Measurements from ENCODE around the gene SMYD4.
"Not testable (repeated sequence)": the region's sequence is repeated elsewhere in the genome, so short reads cannot be mapped to it uniquely, and the experiment has no call there.

Gene SMYD4

GRCh38 chr17:1754430-1755112, 75.1 kb downstream of the SMYD4 start:
- no peak for DNase-seq

- no peak for DNase-seq
Observed at GRCh38 chr17:1753767-1754429, 75.8 kb downstream of the SMYD4 start.

GRCh38 chr17:1752425-1753262, 77.1 kb downstream of the SMYD4 start:
- no peak for DNase-seq

GRCh38 chr17:1750628-1751027, 79.1 kb downstream of the SMYD4 start:
- DNase-seq: no peak

- no peak for DNase-seq
Observed at GRCh38 chr17:1746975-1747543, 82.6 kb downstream of the SMYD4 start.

GRCh38 chr17:1745513-1746020, 84.1 kb downstream of the SMYD4 start:
- no peak for DNase-seq

GRCh38 chr17:1744551-1745512, 84.9 kb downstream of the SMYD4 start:
- no peak for DNase-seq

- DNase-seq: no peak
Observed at GRCh38 chr17:1743088-1743439, 86.6 kb downstream of the SMYD4 start.

GRCh38 chr17:1742371-1743087, 87.2 kb downstream of the SMYD4 start, which contains the start of gene SERPINF2:
SERPINF2 (plus strand) TSS chr17:1742871; CDS start chr17:1744996, 2,125 bp downstream.
- no peak for DNase-seq

- DNase-seq: not testable (repeated sequence)
Observed at GRCh38 chr17:1741899-1742298, 87.8 kb downstream of the SMYD4 start.

GRCh38 chr17:1737531-1738291, 92.0 kb downstream of the SMYD4 start:
- no peak for DNase-seq

- no peak for DNase-seq
Observed at GRCh38 chr17:1736348-1737281, 93.1 kb downstream of the SMYD4 start.

- DNase-seq: no peak
Observed at GRCh38 chr17:1735834-1736347, 93.8 kb downstream of the SMYD4 start.

- DNase-seq: no peak
Observed at GRCh38 chr17:1735418-1735817, 94.3 kb downstream of the SMYD4 start.

GRCh38 chr17:1733759-1734158, 95.9 kb downstream of the SMYD4 start:
- DNase-seq: no peak

GRCh38 chr17:1732833-1733321, 96.8 kb downstream of the SMYD4 start:
- no peak for DNase-seq

GRCh38 chr17:1732241-1732832, 97.4 kb downstream of the SMYD4 start:
- DNase-seq: no peak

GRCh38 chr17:1731194-1731506, 98.6 kb downstream of the SMYD4 start:
- DNase-seq: no peak

Measured in T-helper 1 cell (primary cell).